ENCODE measurements around the gene SCARF2.

SCARF2 gene

DNA sequence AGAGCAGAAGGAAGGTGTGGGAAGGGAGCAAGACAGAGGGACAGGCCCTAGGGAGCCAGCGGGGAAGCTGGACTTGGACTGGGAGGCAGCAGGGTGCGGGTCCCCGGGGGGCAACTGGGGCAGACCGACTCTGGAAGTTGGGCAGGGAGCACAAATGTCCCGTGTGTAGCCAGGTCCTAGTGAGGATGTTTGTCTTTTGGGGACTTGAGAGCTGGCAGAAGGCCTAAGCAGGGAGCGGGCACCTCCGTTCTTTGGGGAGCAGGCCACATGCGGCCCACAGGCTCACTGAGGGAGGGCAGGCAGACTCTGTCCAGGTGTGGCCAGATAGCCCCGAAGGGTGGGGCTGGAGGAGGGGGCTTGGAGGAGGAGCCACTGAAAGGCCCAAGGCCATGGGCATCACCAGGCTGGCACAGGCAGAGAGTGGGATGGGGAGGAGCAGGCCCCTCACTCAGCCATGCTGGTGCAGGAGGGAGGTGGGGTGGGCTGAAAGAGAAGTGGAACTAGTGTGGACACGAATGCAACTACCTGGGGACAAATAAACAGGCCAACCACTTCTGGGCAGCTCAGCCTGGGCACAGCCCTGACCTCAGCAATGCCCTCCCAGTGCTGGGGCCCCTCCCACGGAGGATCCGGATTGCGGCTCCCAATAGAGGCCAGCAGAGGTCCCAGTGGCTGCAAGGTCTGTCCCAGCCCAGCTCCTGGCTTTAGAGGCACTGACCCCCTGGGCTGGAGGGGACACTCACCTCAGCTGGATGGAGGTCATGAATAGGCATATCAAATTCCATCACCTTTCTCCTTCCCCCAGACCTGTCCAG lies 1.3 kb upstream of the SCARF2 start:
- TF ChIP-seq ZNF274 (IDR thresholded peaks at IDR 0.05; ENCODE audit: low read depth, low read length) = no peak

DNA sequence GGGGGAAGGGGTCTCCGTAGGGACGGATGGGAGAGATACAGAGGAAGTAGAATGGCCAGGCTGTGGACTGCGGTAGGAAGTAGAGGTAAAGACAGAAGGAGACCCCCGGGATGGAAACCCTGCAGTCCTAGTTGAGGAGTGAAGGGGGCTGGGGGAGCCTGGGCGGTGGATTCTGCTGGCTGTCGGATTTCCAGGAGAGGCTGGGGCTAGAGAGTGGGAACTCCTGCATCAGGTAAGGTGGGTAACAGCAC lies 727 bp upstream of the SCARF2 start:
- no peak overlapping the region for H3K4me3 ChIP-seq (ENCODE audit: low read length)
- TF ChIP-seq ZNF274 (IDR thresholded peaks at IDR 0.05; ENCODE audit: low read depth, low read length) = no peak

More for the DNA sequence above, 1.3 kb upstream of the SCARF2 start:
- H3K4me3 ChIP-seq (ENCODE audit: low read length) = no peak overlapping the region

- TF ChIP-seq ZNF274 (IDR thresholded peaks at IDR 0.05; ENCODE audit: low read depth, low read length) = no peak
Observed at GRCh38 chr22:20436768-20437612, 635 bp downstream of the SCARF2 start.

GRCh38 chr22:20436307-20436767 lies 1.3 kb downstream of the SCARF2 start:
- TF ChIP-seq ZNF274 (IDR thresholded peaks at IDR 0.05; ENCODE audit: low read depth, low read length) = no peak
- no peak overlapping the region for H3K4me3 ChIP-seq (ENCODE audit: low read length)

More at GRCh38 chr22:20436768-20437612, 635 bp downstream of the SCARF2 start:
- H3K4me3 ChIP-seq (ENCODE audit: low read length) = no peak overlapping the region

DNA sequence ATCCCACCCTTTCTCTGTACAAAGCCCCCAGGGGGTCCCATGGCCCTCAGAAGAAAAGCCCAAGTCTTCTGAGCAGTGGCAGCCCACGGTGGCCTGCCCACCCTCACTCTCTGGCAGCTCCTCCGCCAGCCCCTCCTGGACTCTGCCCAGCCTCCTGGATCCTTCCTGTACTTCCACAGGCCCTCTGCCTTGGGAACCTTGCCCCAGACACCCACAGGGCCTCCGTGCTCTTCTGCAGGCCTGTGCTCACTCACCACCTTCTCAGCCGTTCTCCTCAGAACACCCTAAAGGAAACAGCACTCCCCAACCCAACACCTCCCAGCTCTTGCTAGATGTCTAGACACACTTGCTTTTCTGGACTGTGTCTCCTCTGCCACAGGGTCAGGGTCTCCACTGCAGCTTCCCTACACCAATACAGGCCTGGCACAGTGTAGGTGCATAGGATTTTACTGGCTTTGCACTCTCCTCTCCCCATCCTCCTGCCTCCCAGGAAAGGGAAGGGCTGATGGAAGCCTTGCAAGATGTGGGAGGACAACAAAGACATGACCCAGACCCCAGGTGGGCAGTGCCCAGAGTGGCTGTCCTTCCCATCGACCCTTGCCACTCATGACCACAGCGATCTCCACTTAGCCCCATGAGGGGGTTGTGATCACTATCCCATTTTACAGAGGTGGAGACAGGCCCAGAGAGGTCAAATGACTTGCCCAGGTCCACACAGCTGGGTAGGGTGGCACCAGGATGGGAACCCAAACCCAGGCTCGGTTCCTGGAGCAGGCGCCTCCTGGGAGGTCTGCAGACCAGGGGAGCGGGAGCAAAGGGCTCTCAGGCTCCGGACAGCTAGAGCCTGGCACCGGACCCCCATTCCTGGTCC lies 2.0 kb downstream of the SCARF2 start:
- no peak overlapping the region for H3K4me3 ChIP-seq (ENCODE audit: low read length)
- TF ChIP-seq ZNF274 (IDR thresholded peaks at IDR 0.05; ENCODE audit: low read depth, low read length) = no peak

GRCh38 chr22:20434773-20435172 lies 2.9 kb downstream of the SCARF2 start:
- H3K4me3 ChIP-seq (ENCODE audit: low read length) = no peak overlapping the region
- no peak for TF ChIP-seq ZNF274 (IDR thresholded peaks at IDR 0.05; ENCODE audit: low read depth, low read length)

- no peak overlapping the region for H3K4me3 ChIP-seq (ENCODE audit: low read length)
- TF ChIP-seq ZNF274 (IDR thresholded peaks at IDR 0.05; ENCODE audit: low read depth, low read length) = no peak
Observed at GRCh38 chr22:20434264-20434751, 3.3 kb downstream of the SCARF2 start.

GRCh38 chr22:20433686-20434241 lies 3.9 kb downstream of the SCARF2 start:
- no peak for TF ChIP-seq ZNF274 (IDR thresholded peaks at IDR 0.05; ENCODE audit: low read depth, low read length)
- H3K4me3 ChIP-seq (ENCODE audit: low read length) = no peak overlapping the region

DNA sequence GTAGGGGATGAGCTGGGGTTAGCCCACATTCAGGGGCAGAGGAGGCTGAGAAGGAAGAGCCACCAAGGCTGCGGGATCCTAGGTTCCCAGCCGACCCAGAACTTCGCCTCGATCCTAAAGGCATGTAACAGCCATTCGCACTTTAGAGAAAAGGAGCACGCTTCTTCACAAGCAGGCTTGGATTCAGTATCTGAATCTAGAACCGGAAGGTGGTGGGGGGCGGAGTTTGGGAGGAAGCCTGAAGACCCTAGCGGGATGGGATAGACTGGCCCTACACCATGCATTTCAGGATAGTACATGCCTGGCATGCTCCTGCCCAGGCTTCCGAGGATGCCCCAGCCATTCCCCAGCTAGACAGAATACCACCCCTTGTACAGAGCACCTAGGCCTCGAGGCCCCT lies 4.4 kb downstream of the SCARF2 start:
- no peak overlapping the region for H3K4me3 ChIP-seq (ENCODE audit: low read length)
- TF ChIP-seq ZNF274 (IDR thresholded peaks at IDR 0.05; ENCODE audit: low read depth, low read length) = no peak

GRCh38 chr22:20432244-20432686 lies 5.4 kb downstream of the SCARF2 start:
- TF ChIP-seq ZNF274 (IDR thresholded peaks at IDR 0.05; ENCODE audit: low read depth, low read length) = no peak
- no peak overlapping the region for H3K4me3 ChIP-seq (ENCODE audit: low read length)

DNA sequence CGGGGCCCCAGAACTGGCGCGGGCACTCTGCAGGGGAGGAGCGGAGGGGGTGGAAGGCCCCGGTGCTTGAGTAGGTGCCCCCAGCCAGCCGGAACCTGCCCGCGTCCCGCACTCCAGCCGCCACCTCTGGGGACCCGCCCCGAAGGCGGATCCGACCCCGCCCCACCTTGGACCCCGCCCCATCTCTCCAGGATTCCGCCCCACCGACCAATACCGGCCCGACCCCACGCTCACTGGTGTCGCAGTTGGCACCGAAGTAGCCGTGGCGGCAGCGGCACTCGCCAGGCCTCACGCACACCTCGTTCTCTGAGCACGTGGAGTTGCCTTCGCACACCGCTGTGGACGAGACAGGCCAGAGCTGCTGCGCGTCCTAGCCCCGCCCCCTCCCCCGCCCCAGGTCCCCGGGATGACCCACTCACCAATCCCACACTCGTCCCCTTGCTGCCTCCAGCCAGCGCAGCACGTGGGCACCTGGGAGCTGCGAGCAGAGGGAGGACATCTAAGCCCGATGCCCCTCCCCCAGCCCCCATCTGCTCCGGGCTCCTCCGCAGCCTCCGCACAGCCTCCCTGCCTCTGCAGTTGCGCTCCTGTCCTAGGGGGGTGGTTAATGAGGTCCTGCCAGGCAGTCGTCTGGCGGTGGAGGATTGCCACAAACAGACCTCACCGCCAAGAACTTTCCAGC lies 6.0 kb downstream of the SCARF2 start:
- no peak overlapping the region for H3K4me3 ChIP-seq (ENCODE audit: low read length)
- no peak for TF ChIP-seq ZNF274 (IDR thresholded peaks at IDR 0.05; ENCODE audit: low read depth, low read length)

DNA sequence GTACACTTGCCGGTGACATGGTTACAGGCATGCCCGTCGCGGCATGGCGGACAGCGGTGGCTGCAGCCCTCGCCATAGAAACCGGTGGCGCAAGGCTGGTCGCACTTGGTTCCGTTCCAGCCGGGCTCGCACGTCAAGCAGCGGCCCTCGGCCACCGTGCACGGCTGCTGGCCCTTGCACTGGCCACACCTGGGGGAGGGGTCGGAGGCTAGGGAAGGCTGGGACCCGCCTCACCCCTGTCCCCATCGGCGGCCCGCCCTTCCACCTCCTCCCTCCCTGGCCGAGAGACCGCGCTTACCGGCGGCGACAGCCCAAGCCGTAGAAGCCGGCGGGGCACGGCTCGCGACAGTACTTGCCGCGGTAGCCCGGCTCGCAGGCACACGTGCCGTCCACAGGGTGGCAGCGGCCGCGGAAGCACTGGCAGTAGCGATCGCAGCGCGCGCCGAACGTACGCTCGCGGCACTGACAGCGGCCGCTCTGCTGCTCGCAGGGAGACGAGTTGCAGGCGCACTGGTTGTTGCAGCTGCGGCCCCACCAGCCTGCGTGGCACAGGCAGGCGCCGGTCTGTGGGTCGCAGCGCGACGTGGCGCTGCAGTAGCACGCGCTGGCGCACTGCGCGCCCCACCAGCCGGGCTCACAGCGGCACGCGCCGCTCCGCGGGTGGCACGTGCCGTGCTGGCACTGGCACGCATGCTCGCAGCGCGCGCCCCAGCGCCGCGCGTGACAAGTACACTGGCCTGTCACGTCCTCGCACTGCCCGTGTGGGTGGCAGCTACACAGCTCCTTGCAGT lies 6.7 kb downstream of the SCARF2 start:
- H3K4me3 ChIP-seq (ENCODE audit: low read length) = no peak overlapping the region
- TF ChIP-seq ZNF274 (IDR thresholded peaks at IDR 0.05; ENCODE audit: low read depth, low read length) = no peak
